Body of pancreas (tissue), 4 donors: ENCODE results near the gene EP300.

ENCODE experiments used
- CTCF ChIP-seq, 7 experiments: fragments of 450-650 bp in 4 of 7; fragments of 200-600 bp in 3 of 7; sonication (generic) in 3 of 7; IDR thresholded peaks; one replicate each; pipeline ENCODE4 v1.5.1; 2016 to 2019; ENCODE audit warnings: antibody characterized with exemption in 7 of 7
- POLR2A ChIP-seq, 3 donors: fragments of 450-650 bp; IDR thresholded peaks; one replicate each; pipeline ENCODE4 v1.6.1; 2016; ENCODE audit warnings: antibody characterized with exemption in 3 of 3, mild to moderate bottlenecking in 2 of 3

GRCh38 chr22:41043722-41044121 lies 48.7 kb upstream of the EP300 start:
- TF ChIP-seq CTCF (IDR thresholded peaks at IDR 0.05) (no peak), POLR2A (IDR thresholded peaks at IDR 0.05) (no peak)
